ENCODE results near the gene INA.
"Not testable (repeated sequence)": the region's sequence is repeated elsewhere in the genome, so short reads cannot be mapped to it uniquely, and the experiment has no call there.

The INA gene

DNA sequence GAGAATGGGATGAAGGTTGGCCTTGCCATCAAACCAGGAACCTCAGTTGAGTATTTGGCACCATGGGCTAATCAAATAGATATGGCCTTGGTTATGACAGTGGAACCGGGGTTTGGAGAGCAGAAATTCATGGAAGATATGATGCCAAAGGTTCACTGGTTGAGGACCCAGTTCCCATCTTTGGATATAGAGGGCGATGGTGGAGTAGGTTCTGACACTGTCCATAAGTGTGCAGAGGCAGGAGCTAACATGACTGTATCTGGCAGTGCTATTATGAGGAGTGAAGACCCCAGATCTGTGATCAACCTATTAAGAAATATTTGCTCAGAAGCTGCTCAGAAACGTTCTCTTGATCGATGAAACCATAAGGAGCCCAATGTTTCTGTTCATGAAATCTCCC is 30.6 kb upstream of the INA start:
- Histone ChIP-seq H3K4me1 (ENCODE audit: control insufficient read depth, insufficient read depth, low read length) (peaks cover 5% of the 10 kb centered on the region), H3K4me2 (ENCODE audit: low read length) (no peak overlapping the region), H3K9ac (ENCODE audit: low read depth, low read length) (no peak overlapping the region), H3K4me3 (ENCODE audit: low read length) (no peak overlapping the region), H3K36me3 (ENCODE audit: insufficient read depth, low read length) (no peaks in the 10 kb centered on the region), H3K9me3 (replicated peaks; ENCODE audit: low read length) (no peaks in the 10 kb centered on the region), H3K27me3 (ENCODE audit: control insufficient read depth, insufficient read depth, low read length) (peaks cover 14% of the 10 kb centered on the region)

DNA sequence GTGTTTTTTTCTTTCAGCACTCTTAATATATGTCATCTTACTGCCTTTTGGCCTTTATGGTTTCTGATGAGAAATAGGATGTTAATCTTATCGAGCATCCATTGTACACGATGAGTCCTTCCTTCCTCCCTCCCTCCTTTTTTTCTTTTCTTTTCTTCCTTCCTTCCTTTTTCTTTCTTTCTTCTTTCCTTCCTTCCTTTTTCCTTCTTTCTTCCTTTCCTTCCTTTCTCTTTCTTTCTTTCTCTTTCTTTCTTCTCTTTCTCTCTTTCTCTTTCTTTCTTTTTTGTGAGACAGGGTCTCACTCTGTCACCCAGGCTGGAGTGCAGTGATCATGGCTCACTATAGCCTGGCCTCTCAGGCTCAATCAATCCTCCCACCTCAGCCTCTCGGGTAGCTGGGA is 22.8 kb upstream of the INA start:
- H3K36me3 ChIP-seq (ENCODE audit: insufficient read depth, low read length) = no peaks in the 10 kb centered on the region
- H3K9ac ChIP-seq (ENCODE audit: low read depth, low read length) = no peak overlapping the region
- peaks cover 6% of the 10 kb centered on the region for H3K27me3 ChIP-seq (ENCODE audit: control insufficient read depth, insufficient read depth, low read length)
- H3K4me1 ChIP-seq (ENCODE audit: control insufficient read depth, insufficient read depth, low read length) = peaks cover 3% of the 10 kb centered on the region
- H3K9me3 ChIP-seq (replicated peaks; ENCODE audit: low read length) = no peaks in the 10 kb centered on the region
- H3K4me3 ChIP-seq (ENCODE audit: low read length) = no peak overlapping the region
- no peak overlapping the region for H3K4me2 ChIP-seq (ENCODE audit: low read length)

DNA sequence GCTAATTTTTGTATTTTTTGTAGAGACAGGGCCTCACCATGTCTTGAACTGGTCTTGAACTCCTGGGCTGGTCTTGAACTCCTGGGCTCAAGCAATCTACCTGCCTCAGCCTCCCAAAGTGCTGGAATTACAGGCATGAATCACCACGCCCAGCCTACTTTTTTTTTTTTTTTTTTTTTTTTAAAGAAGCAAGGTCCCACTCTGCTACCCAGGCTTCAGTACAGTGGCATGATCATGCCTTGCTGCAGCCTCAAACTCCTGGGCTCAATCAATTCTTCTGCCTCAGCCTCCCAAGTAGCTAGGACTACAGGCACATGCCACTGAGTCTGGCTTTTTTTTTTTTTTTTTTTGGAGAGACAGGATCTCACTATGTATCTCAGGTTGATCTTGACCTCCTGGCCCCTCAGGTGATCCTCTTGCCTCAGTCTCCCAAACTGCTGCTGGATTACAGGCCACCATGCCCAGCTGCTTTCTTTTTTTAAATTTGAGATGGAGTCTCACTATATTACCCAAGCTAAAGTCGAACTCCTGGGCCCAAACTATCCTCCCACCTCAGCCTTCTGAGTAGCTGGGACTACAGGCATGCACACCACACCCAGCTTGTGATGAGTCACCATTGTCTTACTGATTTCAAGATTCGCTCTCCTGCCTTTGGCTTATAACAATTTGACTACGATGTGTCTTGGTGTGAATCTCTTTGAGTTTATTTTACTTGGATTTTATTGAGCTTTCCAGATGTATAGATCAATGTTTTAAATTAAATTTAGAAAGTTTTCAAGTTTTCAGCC is 22.2 kb upstream of the INA start:
- no peak overlapping the region for H3K9ac ChIP-seq (ENCODE audit: low read depth, low read length)
- H3K36me3 ChIP-seq (ENCODE audit: insufficient read depth, low read length) = no peaks in the 10 kb centered on the region
- H3K9me3 ChIP-seq (replicated peaks; ENCODE audit: low read length) = no peaks in the 10 kb centered on the region
- H3K4me1 ChIP-seq (ENCODE audit: control insufficient read depth, insufficient read depth, low read length) = peaks cover 3% of the 10 kb centered on the region
- H3K27me3 ChIP-seq (ENCODE audit: control insufficient read depth, insufficient read depth, low read length) = peaks cover 6% of the 10 kb centered on the region
- H3K4me3 ChIP-seq (ENCODE audit: low read length) = no peak overlapping the region
- no peak overlapping the region for H3K4me2 ChIP-seq (ENCODE audit: low read length)

DNA sequence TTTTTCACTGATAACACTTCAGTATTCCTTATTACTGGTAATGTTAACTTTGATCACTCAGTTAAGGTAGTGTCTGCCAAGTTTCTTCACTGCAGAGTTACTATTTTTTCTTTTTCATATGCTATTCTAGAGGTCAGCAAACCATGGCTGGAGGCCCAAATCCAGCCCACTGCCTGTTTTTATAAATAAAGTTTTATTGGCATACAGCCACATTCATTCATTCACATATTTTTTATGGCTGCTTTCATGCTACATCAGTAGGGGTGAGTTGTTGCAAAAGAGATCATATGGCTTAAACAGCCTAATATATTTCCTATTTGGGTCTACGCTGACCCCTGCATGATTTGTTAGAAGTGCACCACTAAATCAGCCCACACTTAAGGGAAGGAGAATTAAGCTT is 20.3 kb upstream of the INA start:
- Histone ChIP-seq H3K36me3 (ENCODE audit: insufficient read depth, low read length) (no peaks in the 10 kb centered on the region), H3K4me1 (ENCODE audit: control insufficient read depth, insufficient read depth, low read length) (peaks cover 3% of the 10 kb centered on the region), H3K9ac (ENCODE audit: low read depth, low read length) (no peak overlapping the region), H3K4me2 (ENCODE audit: low read length) (no peak overlapping the region), H3K4me3 (ENCODE audit: low read length) (no peak overlapping the region), H3K9me3 (replicated peaks; ENCODE audit: low read length) (no peaks in the 10 kb centered on the region), H3K27me3 (ENCODE audit: control insufficient read depth, insufficient read depth, low read length) (no peaks in the 10 kb centered on the region)

DNA sequence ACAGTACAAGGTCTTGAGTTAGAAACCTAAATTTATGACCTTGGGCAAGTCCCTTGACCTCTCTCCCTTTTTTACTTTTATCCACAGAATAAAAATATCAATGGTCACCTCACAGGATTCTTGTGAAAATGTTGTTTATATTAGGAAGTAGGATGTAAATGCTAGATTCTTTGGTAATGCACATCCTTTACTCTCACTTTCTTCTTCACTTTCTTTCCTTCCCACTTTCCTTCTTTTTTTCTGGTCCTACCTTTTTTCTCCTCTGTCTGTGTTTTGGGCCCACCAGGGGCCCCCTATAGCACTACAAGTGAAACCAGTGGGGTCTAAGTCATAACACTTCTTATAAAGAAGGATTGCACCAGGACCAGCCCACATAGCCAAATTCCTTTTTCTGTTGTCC is 19.1 kb upstream of the INA start:
- Histone ChIP-seq H3K36me3 (ENCODE audit: insufficient read depth, low read length) (no peaks in the 10 kb centered on the region), H3K9ac (ENCODE audit: low read depth, low read length) (no peak overlapping the region), H3K4me1 (ENCODE audit: control insufficient read depth, insufficient read depth, low read length) (peaks cover 3% of the 10 kb centered on the region), H3K9me3 (replicated peaks; ENCODE audit: low read length) (no peaks in the 10 kb centered on the region), H3K27me3 (ENCODE audit: control insufficient read depth, insufficient read depth, low read length) (peaks cover 7% of the 10 kb centered on the region), H3K4me2 (ENCODE audit: low read length) (no peak overlapping the region), H3K4me3 (ENCODE audit: low read length) (no peak overlapping the region)

DNA sequence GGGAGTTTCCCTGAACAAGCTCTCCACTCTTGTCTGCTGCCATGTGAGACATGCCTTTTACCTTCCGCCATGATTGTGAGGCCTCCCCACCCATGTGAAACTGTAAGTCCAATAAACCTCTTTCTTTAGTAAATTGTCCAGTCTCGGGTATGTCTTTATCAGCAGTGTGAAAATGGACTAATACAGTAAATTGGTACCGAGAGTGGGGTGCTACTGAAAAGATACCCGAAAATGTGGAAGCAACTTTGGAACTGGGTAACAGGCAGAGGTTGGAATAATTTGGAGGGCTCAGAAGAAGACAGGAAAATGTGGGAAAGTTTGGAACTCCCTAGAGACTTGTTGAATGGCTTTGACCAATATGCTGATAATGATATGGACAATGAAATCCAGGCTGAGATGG is 18.0 kb upstream of the INA start:
- not testable (repeated sequence) for H3K4me1 ChIP-seq (ENCODE audit: control insufficient read depth, insufficient read depth, low read length); H3K4me3 ChIP-seq (ENCODE audit: low read length); H3K9me3 ChIP-seq (replicated peaks; ENCODE audit: low read length); H3K36me3 ChIP-seq (ENCODE audit: insufficient read depth, low read length); H3K4me2 ChIP-seq (ENCODE audit: low read length); H3K9ac ChIP-seq (ENCODE audit: low read depth, low read length)
- H3K27me3 ChIP-seq (ENCODE audit: control insufficient read depth, insufficient read depth, low read length) = peaks cover 16% of the 10 kb centered on the region

DNA sequence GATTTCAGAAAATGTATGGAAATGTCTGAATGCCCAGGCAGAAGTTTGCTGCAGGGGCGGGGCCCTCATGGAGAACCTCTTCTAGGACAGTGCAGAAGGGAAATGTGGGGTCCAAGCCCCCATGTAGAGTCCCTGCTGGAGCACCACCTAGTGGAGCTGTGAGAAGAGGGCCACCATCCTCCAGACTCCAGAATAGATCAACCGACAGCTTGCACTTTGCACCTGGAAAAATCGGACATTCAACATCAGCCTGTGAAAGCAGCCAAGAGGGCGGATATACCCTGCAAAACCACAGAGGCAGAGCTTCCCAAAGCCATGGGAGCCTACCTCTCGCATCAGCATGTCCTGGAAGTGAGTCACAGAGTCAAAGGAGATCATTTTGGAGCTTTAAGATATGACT is 16.9 kb upstream of the INA start:
- Histone ChIP-seq H3K36me3 (ENCODE audit: insufficient read depth, low read length) (no peaks in the 10 kb centered on the region), H3K27me3 (ENCODE audit: control insufficient read depth, insufficient read depth, low read length) (peaks cover 17% of the 10 kb centered on the region), H3K9me3 (replicated peaks; ENCODE audit: low read length) (no peaks in the 10 kb centered on the region), H3K4me3 (ENCODE audit: low read length) (no peak overlapping the region), H3K9ac (ENCODE audit: low read depth, low read length) (no peak overlapping the region), H3K4me1 (ENCODE audit: control insufficient read depth, insufficient read depth, low read length) (no peaks in the 10 kb centered on the region), H3K4me2 (ENCODE audit: low read length) (no peak overlapping the region)

DNA sequence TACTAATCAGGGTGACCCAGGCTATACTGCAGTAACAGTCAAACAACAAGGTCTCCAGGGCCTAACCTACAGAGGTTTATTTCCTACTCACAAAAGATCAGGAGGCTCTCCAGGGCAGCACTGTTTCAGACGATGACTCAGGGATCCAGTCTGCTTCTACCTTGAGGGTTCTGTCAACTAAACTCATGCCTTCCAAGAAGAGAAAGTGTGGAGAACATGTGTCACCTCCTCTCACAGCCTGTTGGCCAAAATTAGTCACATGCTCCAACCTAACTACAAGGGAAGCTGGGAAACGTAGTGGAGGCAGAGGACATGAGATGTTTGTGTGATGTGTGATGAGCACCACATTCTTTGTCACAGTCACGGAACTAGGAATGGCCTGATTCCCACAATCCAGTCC is 14.7 kb upstream of the INA start:
- Histone ChIP-seq H3K4me3 (ENCODE audit: low read length) (no peak overlapping the region), H3K4me1 (ENCODE audit: control insufficient read depth, insufficient read depth, low read length) (no peaks in the 10 kb centered on the region), H3K9me3 (replicated peaks; ENCODE audit: low read length) (no peaks in the 10 kb centered on the region), H3K27me3 (ENCODE audit: control insufficient read depth, insufficient read depth, low read length) (peaks cover 31% of the 10 kb centered on the region), H3K4me2 (ENCODE audit: low read length) (no peak overlapping the region), H3K9ac (ENCODE audit: low read depth, low read length) (no peak overlapping the region), H3K36me3 (ENCODE audit: insufficient read depth, low read length) (no peaks in the 10 kb centered on the region)

DNA sequence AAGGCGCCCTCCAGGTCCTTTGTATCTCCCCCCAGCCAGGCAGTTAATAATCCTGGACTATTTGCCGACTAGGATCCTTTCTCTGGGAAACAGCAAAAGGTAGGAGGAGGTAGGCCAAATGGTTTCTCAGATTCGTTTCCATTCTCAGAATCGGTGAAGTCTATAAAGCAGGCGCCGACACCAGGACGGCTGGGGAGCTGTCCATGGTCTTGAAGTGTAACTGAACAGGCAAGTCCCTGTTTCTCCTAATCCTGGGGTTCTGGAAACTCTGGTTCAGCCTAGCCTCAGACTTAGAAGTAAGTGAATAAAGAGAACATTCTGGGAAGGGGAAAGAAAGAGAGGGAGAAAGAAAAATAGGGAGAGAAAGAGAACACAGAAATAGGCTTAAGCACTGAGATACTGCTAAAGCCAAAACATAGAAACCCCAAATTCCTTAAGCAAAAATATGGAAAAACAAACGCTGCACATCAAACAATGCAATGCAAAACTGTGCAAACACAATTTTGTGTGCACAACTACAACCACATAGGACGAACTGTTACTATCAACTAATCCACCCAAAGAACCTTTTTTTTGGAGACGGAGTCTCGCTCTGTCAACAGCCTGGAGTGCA is 11.1 kb upstream of the INA start:
- H3K36me3 ChIP-seq (ENCODE audit: insufficient read depth, low read length) = no peaks in the 10 kb centered on the region
- H3K9ac ChIP-seq (ENCODE audit: low read depth, low read length) = no peak overlapping the region
- H3K9me3 ChIP-seq (replicated peaks; ENCODE audit: low read length) = no peaks in the 10 kb centered on the region
- no peak overlapping the region for H3K4me2 ChIP-seq (ENCODE audit: low read length)
- H3K27me3 ChIP-seq (ENCODE audit: control insufficient read depth, insufficient read depth, low read length) = peaks cover 40% of the 10 kb centered on the region
- H3K4me3 ChIP-seq (ENCODE audit: low read length) = no peak overlapping the region
- no peaks in the 10 kb centered on the region for H3K4me1 ChIP-seq (ENCODE audit: control insufficient read depth, insufficient read depth, low read length)

DNA sequence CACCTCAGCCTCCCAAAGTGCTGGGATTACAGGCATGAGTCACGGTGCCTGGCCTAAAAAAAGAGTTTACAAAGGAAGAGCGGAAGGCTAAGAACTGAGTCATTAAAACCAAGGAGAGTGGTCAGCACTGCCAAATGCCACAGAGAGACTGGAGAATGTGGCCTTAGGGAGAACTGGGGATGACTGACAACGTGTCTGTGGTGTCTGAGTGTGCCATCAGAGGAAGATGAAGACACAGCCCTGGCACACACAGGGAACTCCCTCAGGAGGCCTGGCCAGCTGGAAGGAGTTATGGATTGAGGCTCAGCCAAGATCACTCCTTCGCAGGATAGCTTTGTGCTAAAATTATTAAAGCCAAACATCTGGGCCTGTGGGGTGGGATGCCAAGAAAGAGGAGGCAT is 3.9 kb upstream of the INA start:
- no peaks in the 10 kb centered on the region for H3K36me3 ChIP-seq (ENCODE audit: insufficient read depth, low read length)
- no peak overlapping the region for H3K9ac ChIP-seq (ENCODE audit: low read depth, low read length)
- no peaks in the 10 kb centered on the region for H3K9me3 ChIP-seq (replicated peaks; ENCODE audit: low read length)
- H3K4me1 ChIP-seq (ENCODE audit: control insufficient read depth, insufficient read depth, low read length) = peaks cover 24% of the 10 kb centered on the region
- H3K27me3 ChIP-seq (ENCODE audit: control insufficient read depth, insufficient read depth, low read length) = peaks cover 30% of the 10 kb centered on the region
- H3K4me3 ChIP-seq (ENCODE audit: low read length) = no peak overlapping the region
- peak overlapping the region; percentile 22 for H3K4me2 ChIP-seq (ENCODE audit: low read length)

DNA sequence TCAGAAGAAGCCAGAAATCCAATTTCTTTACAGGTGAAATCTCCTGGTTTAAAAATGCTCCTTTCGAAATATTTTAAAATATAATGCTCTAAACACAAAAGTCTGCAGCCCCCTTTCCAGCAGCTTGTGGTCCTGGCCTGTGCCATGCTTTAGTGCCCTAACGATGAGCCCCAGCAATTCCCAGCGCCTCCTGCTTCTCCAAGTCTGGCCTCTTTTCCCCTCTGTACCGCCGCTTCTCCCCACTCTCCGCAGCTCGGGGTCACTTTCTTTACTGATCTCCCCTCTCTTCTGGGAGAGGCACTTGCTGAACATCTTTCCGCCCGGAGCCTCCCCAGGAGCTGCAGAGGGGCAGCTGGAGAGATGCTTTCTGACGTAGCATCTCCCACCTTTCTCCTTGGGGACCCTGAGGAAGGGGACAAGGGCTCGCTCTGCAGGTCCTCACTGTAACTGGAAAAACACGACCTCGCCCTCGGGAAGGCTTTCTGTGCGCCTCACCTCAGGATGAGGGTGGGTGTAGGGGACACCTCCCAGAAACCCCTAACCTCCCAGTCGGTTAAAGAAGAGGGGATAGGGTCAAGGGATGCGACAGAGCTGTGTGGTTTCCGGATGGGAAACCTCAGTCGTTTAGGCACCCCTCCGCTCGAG is 565 bp upstream of the INA start:
- Histone ChIP-seq H3K27me3 (ENCODE audit: control insufficient read depth, insufficient read depth, low read length) (peaks cover 57% of the 10 kb centered on the region), H3K4me1 (ENCODE audit: control insufficient read depth, insufficient read depth, low read length) (peaks cover 24% of the 10 kb centered on the region), H3K9me3 (replicated peaks; ENCODE audit: low read length) (no peaks in the 10 kb centered on the region), H3K36me3 (ENCODE audit: insufficient read depth, low read length) (no peaks in the 10 kb centered on the region), H3K9ac (ENCODE audit: low read depth, low read length) (no peak overlapping the region), H3K4me2 (ENCODE audit: low read length) (peak overlapping the region; percentile 81), H3K4me3 (ENCODE audit: low read length) (no peak overlapping the region)
